ENCODE results near the gene FBXL15. TPM values are rescaled to one million over a fixed set of nuclear protein-coding genes. Genes with fewer than 3 reads are reported as not detected.

Gene FBXL15
- total and polyA plus RNA-seq, 2 of the 13 experiments (the other 11 are each of a cell fraction or from before 2014, with no cell fraction given) = 4.3 to 8.3 TPM

GRCh38 chr10:102421757-102422512 is 1.3 kb downstream of the FBXL15 start (continued):
- TF ChIP-seq, protein P1, sequence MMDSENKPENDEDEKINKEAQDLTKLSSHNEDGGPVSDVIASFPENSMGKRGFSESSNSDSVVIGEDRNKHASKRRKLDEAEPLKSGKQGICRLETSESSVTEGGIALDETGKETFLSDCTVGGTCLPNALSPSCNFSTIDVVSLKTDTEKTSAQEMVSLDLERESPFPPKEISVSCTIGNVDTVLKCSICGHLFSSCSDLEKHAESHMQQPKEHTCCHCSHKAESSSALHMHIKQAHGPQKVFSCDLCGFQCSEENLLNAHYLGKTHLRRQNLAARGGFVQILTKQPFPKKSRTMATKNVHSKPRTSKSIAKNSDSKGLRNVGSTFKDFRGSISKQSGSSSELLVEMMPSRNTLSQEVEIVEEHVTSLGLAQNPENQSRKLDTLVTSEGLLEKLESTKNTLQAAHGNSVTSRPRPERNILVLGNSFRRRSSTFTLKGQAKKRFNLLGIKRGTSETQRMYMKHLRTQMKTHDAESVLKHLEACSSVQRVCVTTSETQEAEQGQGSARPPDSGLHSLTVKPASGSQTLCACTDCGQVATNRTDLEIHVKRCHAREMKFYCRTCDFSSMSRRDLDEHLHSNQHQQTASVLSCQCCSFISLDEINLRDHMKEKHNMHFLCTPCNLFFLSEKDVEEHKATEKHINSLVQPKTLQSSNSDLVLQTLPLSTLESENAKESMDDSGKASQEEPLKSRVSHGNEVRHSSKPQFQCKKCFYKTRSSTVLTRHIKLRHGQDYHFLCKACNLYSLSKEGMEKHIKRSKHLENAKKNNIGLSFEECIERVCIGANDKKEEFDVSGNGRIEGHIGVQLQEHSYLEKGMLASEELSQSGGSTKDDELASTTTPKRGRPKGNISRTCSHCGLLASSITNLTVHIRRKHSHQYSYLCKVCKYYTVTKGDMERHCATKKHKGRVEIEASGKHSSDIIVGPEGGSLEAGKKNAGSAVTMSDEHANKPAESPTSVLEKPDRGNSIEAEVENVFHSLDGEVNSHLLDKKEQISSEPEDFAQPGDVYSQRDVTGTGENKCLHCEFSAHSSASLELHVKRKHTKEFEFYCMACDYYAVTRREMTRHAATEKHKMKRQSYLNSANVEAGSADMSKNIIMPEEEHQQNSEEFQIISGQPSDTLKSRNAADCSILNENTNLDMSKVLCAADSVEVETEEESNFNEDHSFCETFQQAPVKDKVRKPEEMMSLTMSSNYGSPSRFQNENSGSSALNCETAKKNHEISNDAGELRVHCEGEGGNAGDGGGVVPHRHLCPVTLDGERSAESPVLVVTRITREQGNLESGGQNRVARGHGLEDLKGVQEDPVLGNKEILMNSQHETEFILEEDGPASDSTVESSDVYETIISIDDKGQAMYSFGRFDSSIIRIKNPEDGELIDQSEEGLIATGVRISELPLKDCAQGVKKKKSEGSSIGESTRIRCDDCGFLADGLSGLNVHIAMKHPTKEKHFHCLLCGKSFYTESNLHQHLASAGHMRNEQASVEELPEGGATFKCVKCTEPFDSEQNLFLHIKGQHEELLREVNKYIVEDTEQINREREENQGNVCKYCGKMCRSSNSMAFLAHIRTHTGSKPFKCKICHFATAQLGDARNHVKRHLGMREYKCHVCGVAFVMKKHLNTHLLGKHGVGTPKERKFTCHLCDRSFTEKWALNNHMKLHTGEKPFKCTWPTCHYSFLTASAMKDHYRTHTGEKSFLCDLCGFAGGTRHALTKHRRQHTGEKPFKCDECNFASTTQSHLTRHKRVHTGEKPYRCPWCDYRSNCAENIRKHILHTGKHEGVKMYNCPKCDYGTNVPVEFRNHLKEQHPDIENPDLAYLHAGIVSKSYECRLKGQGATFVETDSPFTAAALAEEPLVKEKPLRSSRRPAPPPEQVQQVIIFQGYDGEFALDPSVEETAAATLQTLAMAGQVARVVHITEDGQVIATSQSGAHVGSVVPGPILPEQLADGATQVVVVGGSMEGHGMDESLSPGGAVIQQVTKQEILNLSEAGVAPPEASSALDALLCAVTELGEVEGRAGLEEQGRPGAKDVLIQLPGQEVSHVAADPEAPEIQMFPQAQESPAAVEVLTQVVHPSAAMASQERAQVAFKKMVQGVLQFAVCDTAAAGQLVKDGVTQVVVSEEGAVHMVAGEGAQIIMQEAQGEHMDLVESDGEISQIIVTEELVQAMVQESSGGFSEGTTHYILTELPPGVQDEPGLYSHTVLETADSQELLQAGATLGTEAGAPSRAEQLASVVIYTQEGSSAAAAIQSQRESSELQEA (CRISPR knock-in tag; IDR thresholded peaks at IDR 0.05; ENCODE audit: not compliant biosample characterization) = peak; percentile 32
- no peak for TF ChIP-seq GATAD2A (CRISPR knock-in tag; IDR thresholded peaks at IDR 0.05)
- no peak for TF ChIP-seq PHF21A (CRISPR knock-in tag; IDR thresholded peaks at IDR 0.05)
- TF ChIP-seq SPEN (CRISPR knock-in tag; IDR thresholded peaks at IDR 0.05; ENCODE audit: low read depth) = 0 out of 2 replicates have a peak, but pooled peaks have one; percentile 36
- TF ChIP-seq NFE2L1 (CRISPR knock-in tag; IDR thresholded peaks at IDR 0.05; ENCODE audit: borderline replicate concordance) = 0 out of 2 replicates have a peak, but pooled peaks have one; percentile 53
- TF ChIP-seq ELF3 (CRISPR knock-in tag; IDR thresholded peaks at IDR 0.05) = no peak
- TF ChIP-seq ASH2L (IDR thresholded peaks at IDR 0.05; ENCODE audit: insufficient read length, low read depth, low read length) = no peak
- no peak; a peak in 1 of 4 replicates for TF ChIP-seq POLR2A (IDR thresholded peaks at IDR 0.05; ENCODE audit: insufficient read depth in 1 of 2, low read depth in 2 of 2, low read length in 2 of 2)
- no peak for TF ChIP-seq ZNF510 (CRISPR knock-in tag; IDR thresholded peaks at IDR 0.05; ENCODE audit: low read depth)
- no peak for TF ChIP-seq MEIS2 (CRISPR knock-in tag; IDR thresholded peaks at IDR 0.05)
- peak; percentile 17; the same call in 1 of the 2 replicates for TF ChIP-seq KLF12 (CRISPR knock-in tag; IDR thresholded peaks at IDR 0.05; ENCODE audit: borderline replicate concordance)
- TF ChIP-seq ZNF792 (CRISPR knock-in tag; IDR thresholded peaks at IDR 0.05) = no peak
- TF ChIP-seq, protein P2, sequence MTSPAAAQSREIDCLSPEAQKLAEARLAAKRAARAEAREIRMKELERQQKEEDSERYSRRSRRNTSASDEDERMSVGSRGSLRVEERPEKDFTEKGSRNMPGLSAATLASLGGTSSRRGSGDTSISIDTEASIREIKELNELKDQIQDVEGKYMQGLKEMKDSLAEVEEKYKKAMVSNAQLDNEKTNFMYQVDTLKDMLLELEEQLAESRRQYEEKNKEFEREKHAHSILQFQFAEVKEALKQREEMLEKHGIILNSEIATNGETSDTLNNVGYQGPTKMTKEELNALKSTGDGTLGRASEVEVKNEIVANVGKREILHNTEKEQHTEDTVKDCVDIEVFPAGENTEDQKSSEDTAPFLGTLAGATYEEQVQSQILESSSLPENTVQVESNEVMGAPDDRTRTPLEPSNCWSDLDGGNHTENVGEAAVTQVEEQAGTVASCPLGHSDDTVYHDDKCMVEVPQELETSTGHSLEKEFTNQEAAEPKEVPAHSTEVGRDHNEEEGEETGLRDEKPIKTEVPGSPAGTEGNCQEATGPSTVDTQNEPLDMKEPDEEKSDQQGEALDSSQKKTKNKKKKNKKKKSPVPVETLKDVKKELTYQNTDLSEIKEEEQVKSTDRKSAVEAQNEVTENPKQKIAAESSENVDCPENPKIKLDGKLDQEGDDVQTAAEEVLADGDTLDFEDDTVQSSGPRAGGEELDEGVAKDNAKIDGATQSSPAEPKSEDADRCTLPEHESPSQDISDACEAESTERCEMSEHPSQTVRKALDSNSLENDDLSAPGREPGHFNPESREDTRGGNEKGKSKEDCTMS (CRISPR knock-in tag; conservative IDR thresholded peaks at IDR 0.05) = no peak
- no peak for TF ChIP-seq ZNF629 (CRISPR knock-in tag; conservative IDR thresholded peaks at IDR 0.05)
- TF ChIP-seq ZNF335 (CRISPR knock-in tag; IDR thresholded peaks at IDR 0.05) = no peak

Measured in HepG2 (cell line).